Glomerular endothelial cell (primary cell): ENCODE measurements around the gene TENT4B. TPM values are rescaled to one million over a fixed set of nuclear protein-coding genes. Genes with fewer than 3 reads are reported as not detected.

Experiments used
- total RNA-seq: library from RNA; depleted of rRNA; stranded (reverse); fragments of >200 nt; gene quantifications from 2 replicates; pipeline ENCODE4 v1.2.3, GENCODE V29; 2015

The TENT4B gene
- total RNA-seq, 1 donor from 2014 or later = 10.0 TPM

Other genes starting within 250 kb of the TENT4B start
- 16.2 and 21.1 TPM in 2 replicates for gene CNEP1R1, start 128.1 kb upstream of the TENT4B start, total RNA-seq
- gene HEATR3, start 87.3 kb upstream of the TENT4B start, total RNA-seq = 15.1 and 17.3 TPM in 2 replicates
- 15.2 and 24.3 TPM in 2 replicates for gene ADCY7, start 113.2 kb downstream of the TENT4B start, total RNA-seq
- 44.1 and 49.7 TPM in 2 replicates for gene BRD7, start 215.7 kb downstream of the TENT4B start, total RNA-seq